ENCODE measurements around the gene TMEM150A.
A peak's percentile ranks its signal among the peaks of the same experiment; 100 is the strongest.
"Not testable (repeated sequence)": the region's sequence is repeated elsewhere in the genome, so short reads cannot be mapped to it uniquely, and the experiment has no call there.

TMEM150A gene

DNA sequence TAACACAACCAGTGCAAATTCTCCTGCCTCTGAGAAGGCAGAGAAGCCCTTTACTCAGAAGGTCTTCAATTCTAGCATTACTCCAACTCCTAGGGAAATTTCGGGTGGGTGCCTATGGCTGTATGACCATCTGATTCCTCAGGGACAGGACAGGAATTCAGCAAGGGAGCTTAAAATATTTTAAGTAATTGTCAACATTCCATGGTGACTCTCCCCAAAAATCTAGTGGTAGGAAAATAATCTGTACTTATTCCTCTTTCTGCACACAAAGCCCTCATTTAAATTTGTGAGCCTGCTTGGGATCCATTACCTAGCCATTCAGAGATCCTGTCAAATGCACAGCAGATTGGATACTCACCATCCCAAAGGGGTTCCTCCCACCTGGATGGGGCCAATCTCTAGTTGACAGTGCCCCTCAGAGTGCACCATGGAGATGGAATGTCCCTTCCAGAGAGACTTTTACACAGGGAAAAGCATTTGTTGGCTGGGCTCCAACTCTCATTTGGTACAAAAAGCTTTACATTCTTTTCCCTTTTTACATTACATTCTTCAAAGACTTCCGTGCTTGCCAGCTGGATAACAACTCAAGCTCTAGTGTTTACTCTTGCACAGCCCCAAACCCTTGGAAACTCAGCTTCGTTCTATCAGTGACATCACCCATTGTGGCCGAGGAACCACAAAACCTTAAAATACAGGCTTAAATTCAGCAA, 3.1 kb upstream of the TMEM150A start:
- TF ChIP-seq, protein P1, sequence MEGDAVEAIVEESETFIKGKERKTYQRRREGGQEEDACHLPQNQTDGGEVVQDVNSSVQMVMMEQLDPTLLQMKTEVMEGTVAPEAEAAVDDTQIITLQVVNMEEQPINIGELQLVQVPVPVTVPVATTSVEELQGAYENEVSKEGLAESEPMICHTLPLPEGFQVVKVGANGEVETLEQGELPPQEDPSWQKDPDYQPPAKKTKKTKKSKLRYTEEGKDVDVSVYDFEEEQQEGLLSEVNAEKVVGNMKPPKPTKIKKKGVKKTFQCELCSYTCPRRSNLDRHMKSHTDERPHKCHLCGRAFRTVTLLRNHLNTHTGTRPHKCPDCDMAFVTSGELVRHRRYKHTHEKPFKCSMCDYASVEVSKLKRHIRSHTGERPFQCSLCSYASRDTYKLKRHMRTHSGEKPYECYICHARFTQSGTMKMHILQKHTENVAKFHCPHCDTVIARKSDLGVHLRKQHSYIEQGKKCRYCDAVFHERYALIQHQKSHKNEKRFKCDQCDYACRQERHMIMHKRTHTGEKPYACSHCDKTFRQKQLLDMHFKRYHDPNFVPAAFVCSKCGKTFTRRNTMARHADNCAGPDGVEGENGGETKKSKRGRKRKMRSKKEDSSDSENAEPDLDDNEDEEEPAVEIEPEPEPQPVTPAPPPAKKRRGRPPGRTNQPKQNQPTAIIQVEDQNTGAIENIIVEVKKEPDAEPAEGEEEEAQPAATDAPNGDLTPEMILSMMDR (IDR thresholded peaks at IDR 0.05; ENCODE audit: borderline replicate concordance, control extremely low read depth, extremely low read depth, insufficient read depth, missing control alignments), result no peak
- in situ Hi-C loops (cut with MboI; ENCODE audit: low sequenced_read_pairs, unreplicated experiment), result no loop called here
- no peak for DNase-seq (ENCODE audit: low spot score)

DNA sequence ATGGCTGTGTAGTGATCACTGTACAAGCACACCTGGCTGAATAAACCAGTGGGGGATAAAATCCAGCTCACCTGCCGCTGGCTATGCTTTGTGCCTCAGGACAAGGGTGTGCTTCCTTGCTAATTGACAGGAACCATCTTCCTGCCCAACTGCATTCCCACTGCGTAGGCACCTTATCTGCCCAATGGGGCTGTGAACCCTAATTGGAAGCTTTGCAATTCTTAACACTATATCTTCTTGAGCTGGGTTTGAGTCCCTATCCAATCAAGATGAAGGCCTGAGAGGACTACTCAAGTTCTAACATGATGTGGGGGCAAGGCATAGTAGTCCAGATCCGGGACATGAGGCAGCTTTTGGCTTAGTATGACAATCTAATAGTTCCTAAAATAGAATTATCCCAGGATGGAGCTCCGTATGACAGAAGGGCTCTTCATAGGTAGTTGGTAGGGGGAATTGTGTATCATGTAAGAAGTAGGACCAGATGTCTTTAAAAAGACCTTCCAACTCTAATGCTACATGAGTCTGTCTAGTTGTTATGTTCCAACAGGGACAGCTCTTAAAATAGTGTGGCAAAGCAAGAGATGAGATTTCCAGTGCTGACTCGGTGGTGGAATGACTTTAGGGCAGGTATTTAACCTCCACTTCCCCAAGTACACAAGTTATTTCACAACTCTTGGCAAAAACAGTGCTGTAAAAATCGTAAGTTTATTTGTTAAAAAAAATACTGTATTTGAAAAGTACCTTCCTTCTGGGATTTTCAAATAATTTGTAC, 2.3 kb upstream of the TMEM150A start:
- TF ChIP-seq, protein P1 (IDR thresholded peaks at IDR 0.05; ENCODE audit: borderline replicate concordance, control extremely low read depth, extremely low read depth, insufficient read depth, missing control alignments), result no peak
- in situ Hi-C loops (cut with MboI; ENCODE audit: low sequenced_read_pairs, unreplicated experiment), result no loop called here
- no peak for DNase-seq (ENCODE audit: low spot score)

DNA sequence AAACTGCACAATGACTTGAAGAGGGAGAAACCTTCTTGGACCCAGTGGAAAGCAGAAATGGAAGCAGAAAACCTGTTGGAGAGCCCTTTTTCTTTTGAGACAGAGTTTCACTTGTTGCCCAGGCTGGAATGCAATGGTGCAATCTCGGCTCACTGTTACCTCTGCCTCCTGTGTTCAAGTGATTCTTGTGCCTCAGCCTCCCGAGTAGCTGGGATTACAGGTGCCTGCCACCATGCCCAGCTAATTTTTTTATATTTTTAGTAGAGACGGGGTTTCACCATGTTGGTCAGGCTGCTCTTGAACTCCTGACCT, 1.6 kb upstream of the TMEM150A start:
- in situ Hi-C loops (cut with MboI; ENCODE audit: low sequenced_read_pairs, unreplicated experiment); DNase-seq (ENCODE audit: low spot score): not testable (repeated sequence)

DNA sequence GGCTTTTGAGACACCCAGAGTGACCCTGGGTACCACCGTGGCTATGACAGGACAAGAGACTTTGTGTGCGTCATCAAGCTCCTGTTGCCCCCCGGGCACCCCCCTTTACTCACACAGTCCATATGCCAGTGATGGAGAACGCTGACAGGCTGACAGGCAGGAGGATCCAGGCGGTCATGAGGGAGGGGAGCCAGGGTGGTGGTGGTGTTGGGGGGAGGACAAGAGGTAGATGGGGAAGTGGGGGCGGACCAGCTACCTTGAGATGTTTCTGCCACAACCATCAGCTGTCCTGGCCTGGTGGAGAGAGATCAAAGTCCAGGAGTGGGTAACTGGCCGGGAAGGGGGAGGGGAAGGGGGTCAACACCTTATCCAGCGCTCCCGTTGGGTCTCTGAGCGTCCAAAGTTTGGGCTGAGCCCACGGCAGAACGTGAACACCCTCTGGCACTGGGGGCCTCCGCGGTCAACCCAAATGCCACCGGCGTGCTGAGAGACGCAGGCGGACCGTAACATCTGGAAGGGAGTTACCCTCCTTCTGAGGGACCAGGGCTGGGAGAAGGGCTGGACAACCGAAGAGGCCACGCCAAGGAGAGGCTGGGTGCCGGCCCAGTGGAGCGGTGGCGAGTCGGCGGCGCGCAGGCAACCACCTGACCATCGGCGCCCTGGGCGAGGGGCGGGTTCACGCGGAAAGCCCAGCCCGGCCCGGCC, 575 bp downstream of the TMEM150A start:
- peak; percentile 69 for DNase-seq (ENCODE audit: low spot score)
- in situ Hi-C loops (cut with MboI; ENCODE audit: low sequenced_read_pairs, unreplicated experiment), result no loop called here
- TF ChIP-seq, protein P1 (IDR thresholded peaks at IDR 0.05; ENCODE audit: borderline replicate concordance, control extremely low read depth, extremely low read depth, insufficient read depth, missing control alignments), result no peak

DNA sequence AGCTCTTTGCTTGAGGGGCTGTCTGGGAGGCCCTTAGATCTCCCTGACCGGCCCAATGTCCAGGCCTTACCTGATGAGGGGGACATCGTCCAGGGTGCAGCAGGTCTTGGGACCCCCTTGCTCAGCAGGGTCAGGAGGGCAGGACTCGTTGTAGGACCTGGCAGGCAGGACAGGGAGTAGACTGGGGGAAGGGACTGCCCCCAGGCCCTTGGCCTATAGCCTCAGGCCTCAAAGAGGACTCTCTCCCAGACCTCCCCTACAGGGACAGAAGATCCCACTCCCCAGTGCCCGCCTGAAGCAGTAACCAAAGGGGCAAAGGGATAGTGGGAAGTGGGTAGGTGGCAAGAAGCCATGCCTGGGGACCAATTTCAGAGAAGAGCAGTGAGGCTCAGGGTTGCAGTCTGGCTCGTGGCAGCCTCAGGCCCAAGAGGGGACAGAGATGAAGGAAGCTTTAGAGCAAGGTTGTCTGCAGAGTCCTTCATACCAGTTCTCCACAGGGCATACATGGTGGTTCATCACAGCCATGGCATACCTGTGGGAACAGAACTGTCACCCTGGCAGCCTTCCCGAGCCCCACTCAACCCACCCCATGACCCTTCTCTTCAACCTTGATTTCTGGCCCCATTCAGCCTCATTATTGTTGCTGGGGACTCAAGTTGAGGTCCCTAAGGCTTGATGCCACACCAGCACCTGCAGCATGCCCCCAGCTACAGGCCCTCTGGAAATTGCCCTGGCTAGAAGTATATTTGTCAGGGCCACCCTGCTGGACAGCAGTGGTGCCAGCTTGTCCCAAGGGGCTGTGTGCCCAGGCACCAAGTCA, 1.3 kb downstream of the TMEM150A start:
- TF ChIP-seq, protein P1 (IDR thresholded peaks at IDR 0.05; ENCODE audit: borderline replicate concordance, control extremely low read depth, extremely low read depth, insufficient read depth, missing control alignments), result no peak
- no peak for DNase-seq (ENCODE audit: low spot score)
- in situ Hi-C loops (cut with MboI; ENCODE audit: low sequenced_read_pairs, unreplicated experiment), result no loop called here

DNA sequence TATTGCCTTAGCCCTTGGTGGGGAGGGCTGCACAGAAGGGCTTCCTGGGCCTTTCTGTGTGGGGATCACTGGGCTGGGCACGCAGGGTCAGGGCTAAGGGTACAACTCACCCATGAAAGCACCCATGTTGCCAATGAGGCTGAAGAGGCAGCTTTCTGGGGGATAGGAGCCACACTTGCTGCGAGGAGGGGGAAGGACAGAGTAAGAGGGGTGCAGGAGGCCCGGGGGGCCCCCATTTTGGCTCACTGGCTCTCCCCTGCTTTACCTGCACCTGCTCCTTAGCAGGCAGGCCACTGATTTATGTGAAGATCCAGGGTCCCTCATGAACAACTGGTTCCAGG, 2.3 kb downstream of the TMEM150A start:
- TF ChIP-seq, protein P1 (IDR thresholded peaks at IDR 0.05; ENCODE audit: borderline replicate concordance, control extremely low read depth, extremely low read depth, insufficient read depth, missing control alignments), result no peak
- DNase-seq (ENCODE audit: low spot score), result no peak
- in situ Hi-C loops (cut with MboI; ENCODE audit: low sequenced_read_pairs, unreplicated experiment), result no loop called here

All from GM13976 (cell line).